ENCODE measurements around the gene SPOCK2. TPM values are rescaled to one million over a fixed set of nuclear protein-coding genes. Genes with fewer than 3 reads are reported as not detected.

SPOCK2 gene
- total RNA-seq, 1 experiment from 2014 or later, result 0.32 TPM

- Histone ChIP-seq H3K4me3 (ENCODE audit: low read depth, low read length, poor library complexity, severe bottlenecking) (no peak overlapping the region), H3K4me1 (ENCODE audit: insufficient read depth, low read length, poor library complexity, severe bottlenecking) (no peaks in the 10 kb centered on the region), H3K36me3 (ENCODE audit: insufficient read depth, low read length, poor library complexity, severe bottlenecking) (no peaks in the 10 kb centered on the region), H3K27me3 (replicated peaks; ENCODE audit: insufficient read depth, low read depth, low read length, poor library complexity) (no peaks in the 10 kb centered on the region), H3K9me3 (ENCODE audit: low read depth, low read length, poor library complexity, severe bottlenecking) (no peaks in the 10 kb centered on the region), H3K27ac (ENCODE audit: low read depth, low read length, poor library complexity, severe bottlenecking) (no peak overlapping the region)
- no TSS peak for BruUV-seq (replicated peaks)
- no peak for DNase-seq (ENCODE audit: low spot score)
- ChIA-PET POLR2A (ENCODE audit: low non-redundant PET) (no interaction called here), CTCF (no interaction called here)
- intact Hi-C loops (cut with micrococcal nuclease; ENCODE audit: unreplicated experiment), result no loop called here
- TF ChIP-seq EZH2 (IDR thresholded peaks at IDR 0.05; ENCODE audit: borderline replicate concordance, low read depth, low read length, poor library complexity, severe bottlenecking) (no peak), CTCF (conservative IDR thresholded peaks at IDR 0.05; ENCODE audit: low read depth, low read length) (no peak)
Measured at GRCh38 chr10:72024596-72024995, 63.8 kb downstream of the SPOCK2 start.

- no peaks in the 10 kb centered on the region for H3K4me1 ChIP-seq (ENCODE audit: insufficient read depth, low read length, poor library complexity, severe bottlenecking)
- POLR2A ChIA-PET (ENCODE audit: low non-redundant PET), result no interaction called here
- CTCF ChIA-PET, result no interaction called here
Measured at GRCh38 chr10:72022228-72022627, 66.1 kb downstream of the SPOCK2 start.

GRCh38 chr10:72020914-72021809, 67.2 kb downstream of the SPOCK2 start:
- POLR2A ChIA-PET (ENCODE audit: low non-redundant PET), result interaction anchor here (0.6 kb wide), 1 partner anchor 299 kb away, joined by 4 read pairs; no protein-coding TSS in a partner anchor
- BruUV-seq (replicated peaks), result no TSS peak
- TF ChIP-seq EZH2 (IDR thresholded peaks at IDR 0.05; ENCODE audit: borderline replicate concordance, low read depth, low read length, poor library complexity, severe bottlenecking) (no peak), CTCF (conservative IDR thresholded peaks at IDR 0.05; ENCODE audit: low read depth, low read length) (no peak)
- Histone ChIP-seq H3K4me3 (ENCODE audit: low read depth, low read length, poor library complexity, severe bottlenecking) (no peak overlapping the region), H3K27ac (ENCODE audit: low read depth, low read length, poor library complexity, severe bottlenecking) (no peak overlapping the region), H3K9me3 (ENCODE audit: low read depth, low read length, poor library complexity, severe bottlenecking) (no peaks in the 10 kb centered on the region), H3K4me1 (ENCODE audit: insufficient read depth, low read length, poor library complexity, severe bottlenecking) (no peaks in the 10 kb centered on the region), H3K27me3 (replicated peaks; ENCODE audit: insufficient read depth, low read depth, low read length, poor library complexity) (no peaks in the 10 kb centered on the region), H3K36me3 (ENCODE audit: insufficient read depth, low read length, poor library complexity, severe bottlenecking) (no peaks in the 10 kb centered on the region)
- intact Hi-C loops (cut with micrococcal nuclease; ENCODE audit: unreplicated experiment), result no loop called here
- CTCF ChIA-PET, result no interaction called here
- DNase-seq (ENCODE audit: low spot score), result peak; percentile 76

More at GRCh38 chr10:72022228-72022627, 66.1 kb downstream of the SPOCK2 start:
- intact Hi-C loops (cut with micrococcal nuclease; ENCODE audit: unreplicated experiment), result no loop called here
- H3K27me3 ChIP-seq (replicated peaks; ENCODE audit: insufficient read depth, low read depth, low read length, poor library complexity), result no peaks in the 10 kb centered on the region
- H3K4me3 ChIP-seq (ENCODE audit: low read depth, low read length, poor library complexity, severe bottlenecking), result no peak overlapping the region
- no peak overlapping the region for H3K27ac ChIP-seq (ENCODE audit: low read depth, low read length, poor library complexity, severe bottlenecking)
- H3K36me3 ChIP-seq (ENCODE audit: insufficient read depth, low read length, poor library complexity, severe bottlenecking), result no peaks in the 10 kb centered on the region
- no peak for DNase-seq (ENCODE audit: low spot score)
- BruUV-seq (replicated peaks), result no TSS peak
- TF ChIP-seq EZH2 (IDR thresholded peaks at IDR 0.05; ENCODE audit: borderline replicate concordance, low read depth, low read length, poor library complexity, severe bottlenecking) (no peak), CTCF (conservative IDR thresholded peaks at IDR 0.05; ENCODE audit: low read depth, low read length) (no peak)
- H3K9me3 ChIP-seq (ENCODE audit: low read depth, low read length, poor library complexity, severe bottlenecking), result no peaks in the 10 kb centered on the region
